GM18861 (cell line): ENCODE results near the gene FCGR3B.
"Not testable (repeated sequence)": the region's sequence is repeated elsewhere in the genome, so short reads cannot be mapped to it uniquely, and the experiment has no call there.

ENCODE experiments used
- ATAC-seq: cut with Tn5 transposase; IDR thresholded peaks from one replicate; pipeline ENCODE4 v1.9.1; 2021; ENCODE audit not compliant: unreplicated experiment

The FCGR3B gene

GRCh38 chr1:161639203-161639602 lies 8.2 kb upstream of the FCGR3B start:
- not testable (repeated sequence) for ATAC-seq

- ATAC-seq, result not testable (repeated sequence)
These were observed 7.4 kb upstream of the FCGR3B start for GRCh38 chr1:161638251-161638993.

GRCh38 chr1:161636976-161637375 lies 6.0 kb upstream of the FCGR3B start:
- not testable (repeated sequence) for ATAC-seq

GRCh38 chr1:161636189-161636782 lies 5.3 kb upstream of the FCGR3B start:
- not testable (repeated sequence) for ATAC-seq

- ATAC-seq, result not testable (repeated sequence)
These were observed 4.0 kb upstream of the FCGR3B start for GRCh38 chr1:161634993-161635392.

GRCh38 chr1:161630128-161630742 lies 741 bp downstream of the FCGR3B start:
- not testable (repeated sequence) for ATAC-seq

- not testable (repeated sequence) for ATAC-seq
These were observed 4.4 kb downstream of the FCGR3B start for GRCh38 chr1:161626445-161627146.

- not testable (repeated sequence) for ATAC-seq
These were observed 6.4 kb downstream of the FCGR3B start for GRCh38 chr1:161624605-161625004.

GRCh38 chr1:161623401-161624051 lies 7.5 kb downstream of the FCGR3B start:
- peak; percentile 61 for ATAC-seq

- ATAC-seq, result not testable (repeated sequence)
These were observed 8.9 kb downstream of the FCGR3B start for GRCh38 chr1:161622054-161622453.

- not testable (repeated sequence) for ATAC-seq
These were observed 9.6 kb downstream of the FCGR3B start for GRCh38 chr1:161621181-161622000.

- not testable (repeated sequence) for ATAC-seq
These were observed 10.6 kb downstream of the FCGR3B start for GRCh38 chr1:161620399-161620798.

GRCh38 chr1:161618517-161618916 lies 12.5 kb downstream of the FCGR3B start:
- not testable (repeated sequence) for ATAC-seq

- ATAC-seq, result not testable (repeated sequence)
These were observed 14.6 kb downstream of the FCGR3B start for GRCh38 chr1:161616417-161616816.

- not testable (repeated sequence) for ATAC-seq
These were observed 17.8 kb downstream of the FCGR3B start for GRCh38 chr1:161613142-161613514.

GRCh38 chr1:161612322-161613141 lies 18.4 kb downstream of the FCGR3B start:
- peak; percentile 64 for ATAC-seq

- peak; percentile 29 for ATAC-seq
These were observed 19.1 kb downstream of the FCGR3B start for GRCh38 chr1:161611866-161612321.

- ATAC-seq, result not testable (repeated sequence)
These were observed 20.8 kb downstream of the FCGR3B start for GRCh38 chr1:161610198-161610597.
